RWPE2 (cell line): Measurements from ENCODE around the gene C2CD4B.

Experiments
- ATAC-seq: fragments of 200-7000 bp; cut with Tn5 transposase; 3 replicates; pipeline ENCODE4 v1.9.1; 2021; ENCODE audit warnings: low read depth
- DNase-seq: peaks from one replicate; pipeline ENCODE4 v3.0.0-alpha.2; 2020; ENCODE audit warnings: low spot score
- H3K27ac ChIP-seq: fragments of 450-650 bp; 2 replicates; pipeline ENCODE4 v1.5.1; 2017; ENCODE audit warnings: mild to moderate bottlenecking; ENCODE audit not compliant: poor library complexity, severe bottlenecking
- H3K27me3 ChIP-seq: fragments of 250-450 bp; sonication (Bioruptor Pico); 2 replicates; pipeline ENCODE4 v1.5.1; 2021; ENCODE audit warnings: mild to moderate bottlenecking, moderate library complexity; ENCODE audit not compliant: insufficient read depth, poor library complexity, severe bottlenecking
- H3K36me3 ChIP-seq: fragments of 250-450 bp; sonication (Bioruptor Pico); 2 replicates; pipeline ENCODE4 v1.5.1; 2020; ENCODE audit warnings: low read depth, mild to moderate bottlenecking, moderate library complexity
- H3K4me1 ChIP-seq: fragments of 250-450 bp; sonication (Bioruptor Pico); 2 replicates; pipeline ENCODE4 v1.5.1; 2021; ENCODE audit warnings: mild to moderate bottlenecking, moderate library complexity; ENCODE audit not compliant: insufficient read depth, poor library complexity, severe bottlenecking
- H3K4me3 ChIP-seq: fragments of 250-450 bp; sonication (Bioruptor Pico); 2 replicates; pipeline ENCODE4 v1.5.1; 2021; ENCODE audit warnings: mild to moderate bottlenecking, moderate library complexity; ENCODE audit not compliant: severe bottlenecking
- H3K9me3 ChIP-seq: fragments of 250-450 bp; sonication (Bioruptor Pico); 2 replicates; pipeline ENCODE4 v1.5.1; 2021; ENCODE audit warnings: mild to moderate bottlenecking, moderate library complexity; ENCODE audit not compliant: severe bottlenecking
- TF ChIP-seq, protein P1 (sequence below): fragments of 450-650 bp; IDR thresholded peaks from one replicate; pipeline ENCODE4 v1.5.1; 2017; ENCODE audit warnings: mild to moderate bottlenecking, moderate library complexity; ENCODE audit not compliant: poor library complexity, severe bottlenecking

C2CD4B gene

DNA sequence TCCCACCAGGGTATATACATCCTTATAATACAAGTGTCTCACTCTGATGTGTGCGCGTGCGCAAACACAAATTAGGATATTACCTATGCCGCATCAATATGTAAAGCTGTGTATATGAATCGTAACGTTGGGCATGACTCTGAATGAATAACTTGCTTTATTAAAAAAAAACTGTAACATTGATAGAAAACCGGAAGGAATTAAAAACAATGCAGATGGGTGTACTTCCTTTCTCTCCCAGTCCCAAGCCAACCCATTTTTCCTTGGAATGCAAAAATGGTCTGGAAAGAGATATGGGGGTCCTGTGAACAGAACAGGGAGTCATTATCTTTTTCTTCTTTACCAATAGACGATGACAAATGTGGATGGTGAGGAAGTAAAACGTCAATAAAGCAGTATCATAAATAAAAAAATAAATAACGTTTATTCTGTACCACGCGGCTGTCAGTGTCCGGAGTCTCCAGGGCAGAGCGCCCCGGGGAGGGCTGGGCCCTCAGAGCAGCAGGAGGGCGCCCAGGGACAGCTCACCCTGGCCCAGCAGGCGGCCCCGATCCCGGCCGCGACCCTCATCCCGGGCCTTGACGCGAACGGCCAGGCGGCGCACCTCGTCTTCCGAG is 1.6 kb downstream of the C2CD4B start:
- Histone ChIP-seq H3K27me3 (peaks cover 68% of the 10 kb centered on the region), H3K9me3 (no peaks in the 10 kb centered on the region), H3K27ac (no peak overlapping the region), H3K36me3 (no peaks in the 10 kb centered on the region), H3K4me1 (no peaks in the 10 kb centered on the region), H3K4me3 (no peak overlapping the region)
- TF ChIP-seq, protein P1, sequence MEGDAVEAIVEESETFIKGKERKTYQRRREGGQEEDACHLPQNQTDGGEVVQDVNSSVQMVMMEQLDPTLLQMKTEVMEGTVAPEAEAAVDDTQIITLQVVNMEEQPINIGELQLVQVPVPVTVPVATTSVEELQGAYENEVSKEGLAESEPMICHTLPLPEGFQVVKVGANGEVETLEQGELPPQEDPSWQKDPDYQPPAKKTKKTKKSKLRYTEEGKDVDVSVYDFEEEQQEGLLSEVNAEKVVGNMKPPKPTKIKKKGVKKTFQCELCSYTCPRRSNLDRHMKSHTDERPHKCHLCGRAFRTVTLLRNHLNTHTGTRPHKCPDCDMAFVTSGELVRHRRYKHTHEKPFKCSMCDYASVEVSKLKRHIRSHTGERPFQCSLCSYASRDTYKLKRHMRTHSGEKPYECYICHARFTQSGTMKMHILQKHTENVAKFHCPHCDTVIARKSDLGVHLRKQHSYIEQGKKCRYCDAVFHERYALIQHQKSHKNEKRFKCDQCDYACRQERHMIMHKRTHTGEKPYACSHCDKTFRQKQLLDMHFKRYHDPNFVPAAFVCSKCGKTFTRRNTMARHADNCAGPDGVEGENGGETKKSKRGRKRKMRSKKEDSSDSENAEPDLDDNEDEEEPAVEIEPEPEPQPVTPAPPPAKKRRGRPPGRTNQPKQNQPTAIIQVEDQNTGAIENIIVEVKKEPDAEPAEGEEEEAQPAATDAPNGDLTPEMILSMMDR = no peak
- ATAC-seq (no peak; the same call in 2 of the 3 replicates), DNase-seq (no peak)

- Histone ChIP-seq H3K9me3 (peaks cover 3% of the 10 kb centered on the region), H3K36me3 (no peaks in the 10 kb centered on the region), H3K4me1 (no peaks in the 10 kb centered on the region), H3K27me3 (no peaks in the 10 kb centered on the region), H3K27ac (no peak overlapping the region), H3K4me3 (no peak overlapping the region)
- no peak for DNase-seq
- peak; percentile 59; the same call in 1 of the 3 replicates for ATAC-seq
- TF ChIP-seq, protein P1 = no peak
Observed at GRCh38 chr15:62153228-62153627, 11.9 kb downstream of the C2CD4B start.

- ATAC-seq (no peak), DNase-seq (no peak)
- H3K27ac ChIP-seq = no peak overlapping the region
- TF ChIP-seq, protein P1 = no peak
- no peaks in the 10 kb centered on the region for H3K9me3 ChIP-seq
- no peaks in the 10 kb centered on the region for H3K27me3 ChIP-seq
- H3K4me3 ChIP-seq = no peak overlapping the region
- H3K4me1 ChIP-seq = no peaks in the 10 kb centered on the region
- H3K36me3 ChIP-seq = no peaks in the 10 kb centered on the region
Observed at GRCh38 chr15:62150445-62150844, 14.6 kb downstream of the C2CD4B start.

DNA sequence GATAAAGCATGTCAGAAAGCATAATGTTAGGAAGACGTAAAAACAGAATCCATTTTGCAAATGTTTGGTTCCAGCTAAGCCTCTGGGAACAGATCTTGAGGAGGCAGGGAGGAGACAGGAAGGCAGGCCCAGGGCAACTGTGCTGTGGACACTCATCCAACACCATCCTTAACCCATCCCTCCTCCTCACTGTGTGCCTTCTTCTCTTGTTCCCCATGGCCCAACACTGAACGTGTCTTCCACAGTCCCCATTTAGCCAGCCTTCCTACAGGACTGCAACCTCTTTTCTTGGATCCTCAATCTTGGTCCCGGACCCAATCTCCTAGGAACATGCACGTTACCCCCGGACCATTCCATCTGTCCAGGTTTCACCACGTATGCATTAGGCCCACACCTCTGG is 15.4 kb downstream of the C2CD4B start:
- TF ChIP-seq, protein P1 = no peak
- H3K27ac ChIP-seq = no peak overlapping the region
- no peaks in the 10 kb centered on the region for H3K9me3 ChIP-seq
- H3K36me3 ChIP-seq = no peaks in the 10 kb centered on the region
- H3K27me3 ChIP-seq = no peaks in the 10 kb centered on the region
- DNase-seq (no peak), ATAC-seq (no peak)
- no peaks in the 10 kb centered on the region for H3K4me1 ChIP-seq
- H3K4me3 ChIP-seq = no peak overlapping the region

DNA sequence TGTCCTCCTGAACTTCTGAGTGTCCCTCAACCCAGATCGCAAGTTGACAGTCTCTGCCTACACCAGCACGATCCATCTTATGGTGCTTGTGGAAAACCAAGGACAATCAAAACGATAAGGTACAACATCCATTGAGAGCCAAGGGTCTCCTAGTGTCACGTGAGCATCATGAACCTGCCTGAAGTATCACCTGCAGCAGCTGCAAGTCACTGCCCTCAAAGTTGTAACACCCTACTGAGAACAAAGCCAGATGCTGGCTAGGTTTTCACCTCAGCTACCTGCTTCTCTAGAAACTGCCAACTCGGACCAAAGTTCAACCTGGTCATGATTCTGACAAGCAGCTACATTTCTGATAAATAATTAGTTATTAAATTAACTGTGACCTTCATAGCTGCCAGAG is 17.5 kb downstream of the C2CD4B start:
- no peak for ATAC-seq
- Histone ChIP-seq H3K4me1 (no peaks in the 10 kb centered on the region), H3K27me3 (no peaks in the 10 kb centered on the region), H3K27ac (no peak overlapping the region), H3K4me3 (no peak overlapping the region), H3K36me3 (no peaks in the 10 kb centered on the region), H3K9me3 (no peaks in the 10 kb centered on the region)
- DNase-seq = no peak
- TF ChIP-seq, protein P1 = no peak
